ENCODE data around the gene ATAD3B.
"Not testable (repeated sequence)": the region's sequence is repeated elsewhere in the genome, so short reads cannot be mapped to it uniquely, and the experiment has no call there.

Gene ATAD3B

GRCh38 chr1:1533894-1534291, 62.3 kb downstream of the ATAD3B start:
- not testable (repeated sequence) for DNase-seq (ENCODE audit: low spot score)

GRCh38 chr1:1534401-1535154, 63.0 kb downstream of the ATAD3B start:
- no peak for DNase-seq (ENCODE audit: low spot score)

GRCh38 chr1:1535201-1536018, 63.8 kb downstream of the ATAD3B start:
- DNase-seq (ENCODE audit: low spot score): no peak

DNA sequence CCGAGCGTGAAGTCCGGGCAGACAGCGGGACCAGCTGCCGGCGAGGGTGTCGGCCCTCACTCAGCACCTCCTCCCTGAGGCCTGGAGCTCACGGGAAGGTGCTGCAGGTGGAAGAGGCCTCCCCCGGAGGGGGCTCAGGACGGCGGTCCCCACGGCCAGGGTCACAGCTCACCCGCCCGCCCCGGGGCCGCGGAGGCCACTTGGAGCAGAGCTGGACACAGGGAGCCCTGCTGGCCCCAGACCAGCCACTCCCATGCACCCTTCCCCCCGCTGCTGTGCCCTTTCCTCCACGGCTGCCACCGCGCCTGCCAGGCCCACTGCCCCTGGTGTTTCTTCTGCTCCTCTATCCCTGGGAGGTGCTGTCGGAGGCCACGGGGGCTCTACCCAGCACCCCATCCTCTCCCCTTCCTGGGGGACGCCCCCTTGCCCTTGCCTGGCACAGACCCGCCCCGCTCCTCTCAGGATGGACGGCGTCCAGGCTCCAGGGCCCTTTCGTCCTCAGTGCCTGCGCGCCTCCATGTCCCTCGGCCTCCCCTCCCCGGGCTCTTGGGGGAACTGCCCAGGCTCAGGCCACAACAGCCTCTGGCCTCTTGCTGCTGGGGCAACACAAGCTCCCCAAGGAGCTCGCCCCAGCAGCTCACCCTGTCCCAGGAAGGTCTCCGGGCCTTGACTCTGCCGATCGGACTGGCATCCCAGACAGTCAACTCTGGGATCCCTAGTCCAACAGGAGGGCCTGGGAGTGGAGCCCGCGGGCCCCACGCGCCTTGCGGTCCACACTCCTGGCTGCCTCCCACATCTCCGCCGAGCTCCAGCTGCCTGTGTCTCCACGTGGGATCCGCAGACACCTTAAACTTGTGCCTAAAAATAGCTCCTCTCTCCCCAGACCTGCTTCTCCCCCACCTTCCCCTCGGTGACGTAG, 64.7 kb downstream of the ATAD3B start:
- no peak for DNase-seq (ENCODE audit: low spot score)

- no peak for DNase-seq (ENCODE audit: low spot score)
Observed at GRCh38 chr1:1536938-1537546, 65.5 kb downstream of the ATAD3B start.

DNA sequence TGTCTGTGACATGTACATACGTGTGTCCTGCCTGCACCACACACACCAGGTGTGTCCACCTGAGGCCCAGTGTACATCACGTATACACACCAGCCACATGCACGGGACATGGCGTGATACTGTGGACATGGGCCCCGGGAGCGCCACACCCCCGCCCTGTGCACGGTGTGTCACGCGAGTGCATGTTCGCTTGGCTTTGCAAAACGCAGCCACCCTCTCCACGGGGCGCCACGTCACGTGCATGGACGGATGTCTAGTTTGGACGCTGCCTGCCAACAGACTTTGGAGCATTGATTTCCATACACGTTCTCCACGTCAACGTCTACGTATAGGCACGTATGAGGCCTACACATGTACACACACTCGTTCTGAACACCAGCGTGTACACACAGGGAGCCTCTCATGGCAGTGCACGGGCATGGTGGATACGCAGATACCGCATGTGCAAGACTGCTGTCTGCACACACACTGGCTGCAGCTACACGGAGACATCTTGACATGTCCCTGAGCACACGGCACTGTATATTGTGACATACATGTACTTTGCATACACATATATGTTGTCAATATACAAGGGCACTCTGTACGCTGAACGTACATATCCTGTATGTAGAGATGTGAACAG, 66.2 kb downstream of the ATAD3B start:
- no peak for DNase-seq (ENCODE audit: low spot score)

GRCh38 chr1:1538334-1538733, 66.8 kb downstream of the ATAD3B start:
- DNase-seq (ENCODE audit: low spot score): no peak

DNA sequence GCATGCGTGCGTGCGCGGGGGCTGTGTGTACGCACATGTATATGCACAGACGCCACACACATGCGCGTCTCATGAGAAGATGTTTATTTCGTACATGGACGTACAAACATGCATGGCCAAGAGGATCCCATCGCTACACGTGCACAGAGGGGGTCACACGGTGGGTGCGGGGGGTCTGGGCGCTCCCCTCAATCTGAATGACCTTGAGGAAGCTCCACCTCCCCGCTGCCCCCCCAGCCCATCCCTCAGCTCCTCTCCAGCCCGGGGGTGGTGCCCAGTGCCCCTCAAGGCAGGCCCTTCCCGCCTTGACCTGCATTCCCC, 67.4 kb downstream of the ATAD3B start:
- no peak for DNase-seq (ENCODE audit: low spot score)

DNA sequence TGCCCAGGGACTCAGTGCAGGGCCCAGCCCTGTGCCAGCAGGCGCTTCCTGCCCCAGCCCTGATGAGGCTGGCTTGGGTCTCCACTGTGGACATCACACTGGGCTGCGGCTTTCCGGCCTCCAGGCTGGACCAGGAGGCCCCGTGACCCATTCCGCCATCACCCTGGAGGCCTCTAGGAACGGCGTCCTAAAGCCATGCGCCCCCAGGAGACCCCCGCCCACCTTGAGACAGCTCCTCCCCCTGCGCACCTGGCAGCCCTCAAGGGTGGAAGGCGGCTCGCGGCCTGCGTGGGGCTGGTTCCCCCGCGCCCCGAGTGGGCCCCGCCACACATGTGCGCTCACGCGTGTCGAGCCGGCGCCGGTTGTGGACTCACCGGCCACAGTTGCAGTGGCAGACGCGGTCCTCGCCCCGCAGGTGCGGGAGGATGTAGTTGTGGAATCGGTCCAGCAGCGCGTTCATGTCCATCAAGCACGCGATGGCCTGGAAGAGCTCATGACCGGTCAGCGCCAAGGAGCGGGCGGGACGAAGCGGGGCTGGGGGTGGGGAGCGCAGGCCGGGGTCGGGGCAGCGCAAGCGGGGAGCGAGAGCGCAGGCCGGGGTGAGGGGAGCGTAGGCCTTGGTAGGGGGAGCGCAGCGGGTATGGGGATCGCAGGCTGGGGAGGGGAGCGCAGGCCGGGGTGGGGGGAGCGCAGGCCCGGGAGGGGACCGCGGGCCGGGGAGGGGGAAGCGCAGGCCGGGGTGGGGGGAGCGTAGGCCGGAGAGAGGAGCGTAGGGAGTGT, 67.9 kb downstream of the ATAD3B start:
- DNase-seq (ENCODE audit: low spot score): no peak

GRCh38 chr1:1540090-1540817, 68.7 kb downstream of the ATAD3B start, which contains the start of gene TMEM240:
Gene TMEM240, minus strand, starts transcription at chr1:1540624. Its CDS starts 278 bp downstream, at chr1:1540346.
- peak; percentile 35 for DNase-seq (ENCODE audit: low spot score)

- no peak for DNase-seq (ENCODE audit: low spot score)
Observed at GRCh38 chr1:1540818-1541628, 69.5 kb downstream of the ATAD3B start.

DNA sequence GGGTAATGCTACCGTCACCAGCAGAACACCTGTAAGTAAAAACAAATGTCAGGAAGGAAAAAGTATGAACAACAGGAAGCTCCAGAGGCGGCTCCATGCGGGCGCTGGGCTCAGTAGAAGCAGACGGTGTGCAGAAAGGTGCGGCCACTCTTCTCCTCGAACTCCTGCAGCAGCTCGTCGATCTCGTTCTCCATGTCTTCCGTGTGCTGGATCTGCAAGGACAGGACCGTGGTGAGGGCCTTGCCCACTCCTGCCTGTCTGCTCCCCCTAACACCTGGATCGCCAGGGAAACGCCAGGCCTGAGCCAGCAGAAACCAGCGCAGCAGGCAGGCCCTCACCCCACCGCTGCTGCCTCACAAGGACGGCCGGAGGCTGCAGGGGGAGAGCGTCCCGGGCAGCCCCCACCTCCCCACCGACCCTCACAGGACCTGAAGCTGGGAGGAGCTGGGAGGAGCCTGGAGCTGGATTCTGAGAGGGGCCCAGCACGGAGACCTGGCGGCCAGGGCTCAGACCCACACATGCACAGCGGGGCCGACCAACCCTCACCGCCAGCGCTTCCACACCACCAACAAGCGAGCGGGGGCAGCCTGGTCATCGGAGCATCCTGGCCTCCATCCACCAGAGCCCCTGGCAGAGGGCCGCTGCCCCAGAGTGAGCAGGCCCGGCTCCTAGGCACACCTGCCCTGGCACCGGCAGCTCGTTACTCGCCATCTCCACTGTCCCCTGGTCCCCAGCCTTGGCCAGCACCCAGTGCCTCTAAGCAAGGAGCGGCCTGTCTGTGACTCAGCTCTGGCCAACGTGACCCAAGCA, 70.6 kb downstream of the ATAD3B start:
- no peak for DNase-seq (ENCODE audit: low spot score)

- no peak for DNase-seq (ENCODE audit: low spot score)
Observed at GRCh38 chr1:1542766-1543705, 71.5 kb downstream of the ATAD3B start.

GRCh38 chr1:1543706-1544099, 72.1 kb downstream of the ATAD3B start:
- DNase-seq (ENCODE audit: low spot score): no peak

DNA sequence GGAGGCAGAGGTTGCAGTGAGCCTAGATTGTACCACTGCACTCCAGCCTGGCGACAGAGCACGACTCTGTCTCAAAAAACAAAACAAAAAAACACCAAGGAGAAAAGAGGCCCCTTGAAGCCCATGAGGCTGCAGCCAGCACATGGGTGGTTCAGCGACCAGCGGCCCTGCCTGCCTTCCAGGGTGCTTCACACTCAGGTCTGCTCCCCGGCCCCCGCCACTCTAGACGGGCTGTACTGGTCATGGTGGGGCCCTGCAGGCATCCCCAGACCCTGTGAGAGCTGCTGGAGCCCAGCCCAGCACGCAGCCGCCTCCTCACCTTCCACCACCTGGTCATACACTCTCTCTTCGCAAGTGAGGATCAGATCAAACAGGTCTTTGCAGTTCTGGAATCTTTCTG, 73.0 kb downstream of the ATAD3B start:
- no peak for DNase-seq (ENCODE audit: low spot score)

Data from CD4-positive, alpha-beta T cell treated with Interleukin-15 for 4 hours (primary cell).